NCI-H1092 treated with DMSO at 0.1 percent for 48 hours (cell line): ENCODE results near the gene KLRC2.
"Not testable (repeated sequence)": the region's sequence is repeated elsewhere in the genome, so short reads cannot be mapped to it uniquely, and the experiment has no call there.

Source experiments
- DNase-seq: peaks from one replicate; lab custom pipeline; 2025; lab: John Stamatoyannopoulos, UW

The KLRC2 gene

DNA sequence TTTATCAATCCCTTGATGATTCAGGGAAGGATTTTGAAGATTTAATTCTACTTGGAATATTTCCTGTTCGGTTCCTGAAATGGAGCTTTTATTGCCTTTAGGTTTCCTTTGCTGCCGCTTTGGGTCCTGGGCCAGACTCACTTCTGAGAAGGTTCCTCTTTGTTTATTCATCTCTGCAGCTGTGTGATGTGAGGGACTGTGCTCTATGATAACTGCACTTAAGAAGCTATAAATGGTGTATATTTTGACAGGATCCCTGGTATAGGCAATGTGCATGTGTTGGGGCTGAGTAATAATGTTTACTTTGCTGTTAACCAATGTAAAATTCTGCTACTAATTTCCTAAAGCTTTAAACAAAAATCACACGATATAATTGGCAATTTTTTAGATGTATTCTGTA lies at the start of gene KLRC2:
TSS of gene KLRC2 (minus strand) at position 195 of the 400 bp plus-strand sequence. CDS start at position 171, 24 bp downstream.
- peak; percentile 11 for DNase-seq

GRCh38 chr12:10481901-10482300 lies 46.1 kb upstream of the KLRC2 start:
- not testable (repeated sequence) for DNase-seq

DNA sequence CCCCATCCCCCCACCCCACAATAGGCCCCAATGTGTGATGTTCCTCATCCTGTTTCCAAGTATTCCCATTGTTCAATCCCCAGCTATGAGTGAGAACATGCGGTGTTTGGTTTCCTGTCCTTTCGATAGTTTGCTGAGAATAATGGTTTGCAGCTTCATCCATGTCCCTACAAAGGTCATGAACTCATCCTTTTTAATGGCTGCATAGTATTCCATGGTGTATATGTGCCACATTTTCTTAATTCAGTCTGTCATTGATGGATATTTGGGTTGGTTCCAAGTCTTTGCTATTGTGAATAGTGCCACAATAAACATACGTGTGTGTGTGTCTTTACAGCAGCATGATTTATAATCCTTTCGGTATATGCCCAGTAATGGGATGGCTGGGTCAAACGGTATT lies 37.0 kb upstream of the KLRC2 start:
- DNase-seq = not testable (repeated sequence)

GRCh38 chr12:10469701-10470100 lies 33.9 kb upstream of the KLRC2 start:
- no peak for DNase-seq

- no peak for DNase-seq
Observed at GRCh38 chr12:10466311-10466710, 30.5 kb upstream of the KLRC2 start.

GRCh38 chr12:10457760-10458159 lies 21.9 kb upstream of the KLRC2 start:
- no peak for DNase-seq

DNA sequence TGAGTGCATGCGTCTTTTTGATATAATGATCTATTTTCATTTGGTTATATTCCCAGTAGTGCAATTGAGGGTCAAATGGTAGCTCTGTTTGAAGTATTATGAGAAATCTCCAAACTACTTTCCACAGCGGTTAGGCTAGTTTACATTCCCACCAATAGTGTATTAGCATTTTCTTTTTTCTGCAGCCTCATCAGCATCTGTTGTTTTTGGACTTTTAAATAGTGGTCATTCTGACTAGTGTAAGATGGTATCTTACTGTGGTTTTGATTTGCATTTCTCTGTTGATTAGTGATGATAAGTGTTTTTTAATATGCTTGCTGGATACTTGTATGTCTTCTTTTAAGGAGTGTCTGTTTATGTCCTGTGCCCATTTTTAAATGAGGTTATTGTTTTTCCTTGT lies 21.0 kb upstream of the KLRC2 start:
- DNase-seq = no peak

GRCh38 chr12:10455766-10456165 lies 20.0 kb upstream of the KLRC2 start:
- no peak for DNase-seq

DNA sequence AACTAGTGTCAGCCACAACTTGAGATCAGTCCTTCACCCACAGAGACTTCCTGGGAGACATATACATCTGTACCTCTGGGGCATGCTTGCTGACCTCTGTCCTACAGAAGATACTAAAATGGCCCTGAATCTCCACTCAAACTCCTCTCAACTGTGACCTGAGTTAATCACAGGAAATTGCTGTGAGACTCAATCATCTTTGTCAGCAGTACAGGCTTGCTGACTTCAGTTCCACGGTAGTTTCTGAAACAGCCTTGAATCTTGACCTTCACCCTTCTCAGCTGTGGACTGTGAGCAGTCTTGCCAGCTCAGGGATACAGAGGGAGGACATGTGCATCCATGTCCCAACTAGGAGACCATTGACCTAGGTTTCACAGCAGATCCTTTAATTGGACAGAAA lies 18.7 kb upstream of the KLRC2 start:
- DNase-seq = no peak

GRCh38 chr12:10453156-10453555 lies 17.3 kb upstream of the KLRC2 start, which contains the start of gene KLRC1:
Gene KLRC1, minus strand, starts transcription at chr12:10453377. Its CDS starts 2,221 bp downstream, at chr12:10451156.
- no peak for DNase-seq

- no peak for DNase-seq
Observed at GRCh38 chr12:10448236-10448635, 12.4 kb upstream of the KLRC2 start.

DNA sequence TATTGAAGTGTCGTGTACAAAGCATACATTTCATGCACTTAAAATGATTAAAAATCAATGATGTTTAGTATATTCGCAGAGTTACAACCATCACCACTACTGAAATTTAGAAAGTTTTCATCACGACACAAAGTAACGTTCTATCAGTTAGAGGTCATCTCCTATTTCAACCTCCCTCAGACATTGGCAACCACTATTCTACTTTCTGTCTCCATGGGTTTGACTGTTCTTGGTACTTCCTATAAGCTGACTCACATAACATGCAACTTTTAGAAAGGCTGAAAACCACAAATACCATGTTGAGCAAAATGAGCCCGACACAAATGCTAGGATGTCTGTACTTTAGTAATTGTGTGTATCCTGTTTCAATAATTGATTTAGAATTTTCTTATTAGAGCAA lies 10.2 kb upstream of the KLRC2 start:
- not testable (repeated sequence) for DNase-seq

DNA sequence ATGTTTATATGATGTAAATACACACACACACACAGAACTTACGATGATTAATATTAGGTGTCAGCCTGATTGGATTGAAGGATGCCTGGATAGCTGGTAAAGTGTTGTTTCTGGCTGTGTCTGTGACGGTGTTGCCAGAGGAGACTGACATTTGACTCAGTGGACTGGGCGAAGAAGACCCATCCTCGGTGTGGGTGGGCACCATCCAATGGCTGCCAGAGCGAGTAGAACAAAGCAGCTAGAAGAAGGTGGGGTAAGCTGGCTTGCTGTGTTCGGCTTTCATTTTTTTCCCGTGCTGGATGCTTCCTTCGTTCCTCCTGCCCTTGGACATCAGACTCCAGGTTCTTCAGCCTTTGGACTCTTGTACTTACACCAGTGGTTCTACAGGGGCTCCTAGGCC lies 5.3 kb upstream of the KLRC2 start:
- not testable (repeated sequence) for DNase-seq

GRCh38 chr12:10439608-10440274 lies 3.9 kb upstream of the KLRC2 start:
- peak; percentile 1 for DNase-seq

- not testable (repeated sequence) for DNase-seq
Observed at GRCh38 chr12:10437601-10438000, 1.8 kb upstream of the KLRC2 start.

GRCh38 chr12:10430623-10431022 lies 5.2 kb downstream of the KLRC2 start:
- not testable (repeated sequence) for DNase-seq

DNA sequence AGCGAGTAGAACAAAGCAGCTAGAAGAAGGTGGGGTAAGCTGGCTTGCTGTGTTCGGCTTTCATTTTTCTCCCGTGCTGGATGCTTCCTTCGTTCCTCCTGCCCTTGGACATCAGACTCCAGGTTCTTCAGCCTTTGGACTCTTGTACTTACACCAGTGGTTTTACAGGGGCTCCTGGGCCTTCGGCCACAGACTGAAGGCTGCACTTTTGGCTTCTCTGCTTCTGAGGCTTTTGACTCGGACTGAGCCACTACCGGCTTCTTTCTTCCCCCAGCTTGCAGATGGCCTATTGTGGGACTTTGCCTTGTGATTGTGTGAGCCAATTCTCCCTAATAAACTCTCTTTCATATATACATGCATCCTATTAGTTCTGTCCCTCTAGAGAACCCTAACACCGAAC lies 9.9 kb downstream of the KLRC2 start:
- not testable (repeated sequence) for DNase-seq

DNA sequence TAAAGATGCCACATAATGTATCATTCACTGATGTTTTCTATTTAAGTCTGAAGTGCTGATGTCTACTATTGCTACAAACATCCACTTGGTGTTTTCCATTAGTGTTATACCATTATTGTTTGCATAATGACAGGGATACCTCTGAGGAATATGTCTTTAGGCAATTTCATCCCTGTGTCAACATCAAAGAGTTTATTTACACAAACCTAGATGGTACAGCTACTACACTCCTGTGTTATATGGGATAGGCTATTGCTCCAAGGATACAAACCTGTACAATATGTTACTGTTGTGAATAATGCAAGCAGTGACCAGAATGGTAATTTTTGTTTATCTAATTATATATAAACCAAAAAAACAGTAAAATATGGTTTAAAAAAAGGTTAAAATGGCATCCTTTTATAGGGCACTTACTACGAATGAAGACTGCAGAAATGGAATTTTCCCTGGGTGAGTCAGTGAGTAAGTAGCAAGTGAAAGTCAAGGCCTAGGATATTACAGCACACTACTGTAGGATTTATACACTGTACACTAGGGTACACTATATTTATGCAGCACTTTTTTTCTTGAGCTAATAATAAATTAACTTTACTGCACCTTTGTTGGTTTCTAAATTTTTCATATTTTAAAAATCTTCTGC lies 11.4 kb downstream of the KLRC2 start:
- DNase-seq = not testable (repeated sequence)

DNA sequence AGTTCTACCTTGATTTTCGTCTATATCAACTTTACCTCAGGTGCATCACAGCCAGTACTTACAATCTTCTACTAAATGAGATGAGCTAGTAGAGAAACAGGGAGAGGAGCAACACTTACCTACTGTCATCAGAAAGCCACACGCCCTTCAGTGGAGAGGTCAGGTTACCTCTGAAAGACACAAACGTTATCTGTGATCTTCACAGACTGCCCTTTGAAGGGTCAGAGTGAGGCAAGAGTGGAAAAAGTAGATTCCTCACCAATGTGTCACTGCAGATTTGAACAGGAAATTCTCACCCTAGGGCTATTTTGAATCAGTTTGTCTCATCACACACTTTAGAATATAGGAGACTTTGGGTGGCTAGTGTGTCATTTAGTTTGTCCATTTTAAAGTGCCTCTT lies 13.7 kb downstream of the KLRC2 start:
- DNase-seq = not testable (repeated sequence)

- DNase-seq = not testable (repeated sequence)
Observed at GRCh38 chr12:10420334-10420733, 15.5 kb downstream of the KLRC2 start, which contains the start of gene KLRC3. Gene KLRC3, minus strand, starts transcription at chr12:10420595. Its CDS starts 45 bp downstream, at chr12:10420550.

DNA sequence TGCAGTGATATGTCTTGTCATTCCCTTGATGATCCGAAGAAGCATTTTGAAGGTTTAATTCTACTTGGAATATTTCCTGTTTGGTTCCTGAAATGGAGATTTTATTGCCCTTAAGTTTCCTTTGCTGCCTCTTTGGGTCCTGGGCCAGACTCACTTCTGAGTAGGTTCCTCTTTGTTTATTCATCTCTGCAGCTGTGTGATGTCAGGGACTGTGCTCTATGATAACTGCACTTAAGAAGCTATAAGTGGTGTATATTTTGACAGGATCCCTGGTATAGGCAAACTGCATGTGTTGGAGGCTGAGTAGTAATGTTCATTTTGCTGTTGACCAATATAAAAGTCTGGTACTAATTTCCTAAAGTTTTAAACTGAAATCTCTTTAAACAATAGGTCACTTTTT lies 26.4 kb downstream of the KLRC2 start, which contains the start of gene KLRC4:
TSS of gene KLRC4 (minus strand) at position 366 of the 400 bp plus-strand sequence. CDS start at position 184, 182 bp downstream.
- DNase-seq = peak; percentile 18

GRCh38 chr12:10408842-10409241 lies 27.0 kb downstream of the KLRC2 start:
- DNase-seq = no peak

DNA sequence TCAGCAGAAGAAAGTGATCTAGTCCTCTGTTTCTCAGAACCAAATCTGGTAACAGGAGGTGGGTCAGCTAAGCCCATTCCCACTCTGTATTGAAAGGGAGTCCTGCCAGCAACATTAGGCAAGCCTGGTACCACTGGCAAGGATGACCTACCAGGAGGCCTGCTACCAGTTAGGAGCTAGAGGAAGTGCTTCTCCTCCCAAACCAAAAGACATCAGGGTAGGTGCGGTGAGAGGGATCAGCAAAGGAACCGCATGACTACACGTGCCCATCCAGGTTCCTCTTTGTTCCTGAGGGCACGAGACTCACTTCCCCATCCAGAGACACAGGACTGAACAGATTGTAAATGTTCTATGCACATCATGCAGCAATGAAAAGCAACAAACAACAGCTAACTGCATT lies 29.1 kb downstream of the KLRC2 start:
- no peak for DNase-seq
